Fibroblast of lung (primary cell): ENCODE data around the gene ERRFI1. TPM values are rescaled to one million over a fixed set of nuclear protein-coding genes. Genes with fewer than 3 reads are reported as not detected.

Experiments used
- DNase-seq, 2 donors: peaks; one replicate each; pipeline versions ENCODE4 v3.0.0 to v3.0.0-alpha.2; 2010; ENCODE audit warnings: low read depth in 2 of 2
- H2AFZ ChIP-seq: 2 replicates; pipeline ENCODE4 v1.5.1; 2012; ENCODE audit warnings: low read length, control low read depth, inconsistent platforms
- H3K27ac ChIP-seq: 2 replicates; pipeline ENCODE4 v1.5.1; 2011; ENCODE audit warnings: low read length, control low read depth; ENCODE audit not compliant: insufficient read depth
- H3K27me3 ChIP-seq: 2 replicates; pipeline ENCODE4 v1.5.1; 2011; ENCODE audit warnings: mild to moderate bottlenecking, low read length; ENCODE audit not compliant: control insufficient read depth, insufficient read depth
- H3K36me3 ChIP-seq: 2 replicates; pipeline ENCODE4 v1.5.1; 2011; ENCODE audit warnings: low read length; ENCODE audit not compliant: control insufficient read depth, insufficient read depth
- H3K4me1 ChIP-seq: 2 replicates; pipeline ENCODE4 v1.5.1; 2011; ENCODE audit warnings: low read length; ENCODE audit not compliant: control insufficient read depth, insufficient read depth; ENCODE audit errors: extremely low read depth
- H3K4me2 ChIP-seq: 2 replicates; pipeline ENCODE4 v1.5.1; 2011; ENCODE audit warnings: low read length, control low read depth; ENCODE audit not compliant: insufficient read depth; ENCODE audit errors: extremely low read depth
- H3K4me3 ChIP-seq, 4 experiments: fragments of 200-600 bp in 1 of 4; sonication (generic) in 1 of 4; replicated peaks in 1 of 4; 2 replicates each; pipeline ENCODE4 v1.5.1; 2011 to 2016; ENCODE audit warnings: low read length in 4 of 4, low read depth in 3 of 4, mild to moderate bottlenecking in 3 of 4, control low read depth in 2 of 4, inconsistent platforms in 1 of 4, mixed read lengths in 1 of 4; ENCODE audit not compliant: insufficient read depth in 1 of 4; ENCODE audit errors: control extremely low read depth in 1 of 4
- H3K79me2 ChIP-seq: 2 replicates; pipeline ENCODE4 v1.5.1; 2012; ENCODE audit warnings: mild to moderate bottlenecking, low read length, inconsistent platforms; ENCODE audit not compliant: control insufficient read depth, insufficient read depth
- H3K9ac ChIP-seq: 2 replicates; pipeline ENCODE4 v1.5.1; 2011; ENCODE audit warnings: mild to moderate bottlenecking, low read length, control low read depth; ENCODE audit not compliant: insufficient read depth
- H3K9me3 ChIP-seq: 2 replicates; pipeline ENCODE4 v1.5.1; 2012; ENCODE audit warnings: low read depth, low read length; ENCODE audit not compliant: control insufficient read depth, insufficient read depth
- H4K20me1 ChIP-seq: 2 replicates; pipeline ENCODE4 v1.5.1; 2011; ENCODE audit warnings: low read length; ENCODE audit not compliant: control insufficient read depth, insufficient read depth; ENCODE audit errors: extremely low read depth
- EZH2 ChIP-seq: IDR thresholded peaks from 2 replicates; pipeline ENCODE4 v1.5.1; 2012; ENCODE audit warnings: low read length, control low read depth, mild to moderate bottlenecking; ENCODE audit errors: missing control alignments
- polyA plus RNA-seq, 2 donors: library from polyadenylated mRNA; depleted of rRNA in 1 of 2; stranded (reverse) in 1 of 2; unstranded in 1 of 2; fragments of >200 nt; gene quantifications; 2 replicates each; pipeline ENCODE4 v1.2.1, GENCODE V29; 2011 to 2012; ENCODE audit warnings: missing spikeins in 1 of 2
- total RNA-seq: library from RNA; depleted of rRNA; stranded (reverse); fragments of >200 nt; gene quantifications from 2 replicates; pipeline ENCODE4 v1.2.1, GENCODE V29; 2014
- TF ChIP-seq, protein P1 (sequence below), 2 donors: IDR thresholded peaks in 1 of 2; conservative IDR thresholded peaks in 1 of 2; 1 replicate in 1 of 2; 2 replicates in 1 of 2; pipeline ENCODE4 v1.5.1; 2011 to 2012; ENCODE audit warnings: low read length in 2 of 2, control low read depth in 1 of 2, inconsistent platforms in 1 of 2, low read depth in 1 of 2, mild to moderate bottlenecking in 1 of 2

The ERRFI1 gene
- total and polyA plus RNA-seq, 2 donors (not counting 1 experiment from before 2014, with no cell fraction given): 46.2 to 105 TPM

DNA sequence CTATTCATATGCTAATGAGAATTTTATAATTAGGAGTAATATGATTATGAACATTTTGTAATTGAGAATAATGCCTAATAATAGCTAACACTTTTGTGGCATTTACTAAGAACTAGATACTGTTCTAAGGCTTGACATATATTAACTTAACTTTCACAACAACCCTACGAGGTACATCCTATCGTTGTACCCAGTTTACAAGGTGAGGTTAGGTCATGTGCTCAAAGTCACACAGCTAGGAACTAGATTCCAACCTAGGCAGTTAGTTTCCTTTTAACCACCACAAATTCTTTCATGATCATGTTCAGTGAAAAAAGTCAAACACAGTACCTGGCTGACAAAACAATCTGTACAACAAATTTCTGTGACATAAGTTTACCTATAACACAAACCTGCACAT is 13.0 kb upstream of the ERRFI1 start:
- Histone ChIP-seq H3K79me2 (no peaks in the 10 kb centered on the region), H4K20me1 (no peaks in the 10 kb centered on the region), H3K4me2 (no peak overlapping the region), H3K27me3 (no peaks in the 10 kb centered on the region), H3K9me3 (no peaks in the 10 kb centered on the region), H2AFZ (no peak overlapping the region), H3K9ac (no peak overlapping the region), H3K36me3 (no peaks in the 10 kb centered on the region), H3K27ac (no peak overlapping the region), H3K4me1 (peaks cover 6% of the 10 kb centered on the region), H3K4me3 (no peak overlapping the region)
- no peak for DNase-seq
- TF ChIP-seq, protein P1, sequence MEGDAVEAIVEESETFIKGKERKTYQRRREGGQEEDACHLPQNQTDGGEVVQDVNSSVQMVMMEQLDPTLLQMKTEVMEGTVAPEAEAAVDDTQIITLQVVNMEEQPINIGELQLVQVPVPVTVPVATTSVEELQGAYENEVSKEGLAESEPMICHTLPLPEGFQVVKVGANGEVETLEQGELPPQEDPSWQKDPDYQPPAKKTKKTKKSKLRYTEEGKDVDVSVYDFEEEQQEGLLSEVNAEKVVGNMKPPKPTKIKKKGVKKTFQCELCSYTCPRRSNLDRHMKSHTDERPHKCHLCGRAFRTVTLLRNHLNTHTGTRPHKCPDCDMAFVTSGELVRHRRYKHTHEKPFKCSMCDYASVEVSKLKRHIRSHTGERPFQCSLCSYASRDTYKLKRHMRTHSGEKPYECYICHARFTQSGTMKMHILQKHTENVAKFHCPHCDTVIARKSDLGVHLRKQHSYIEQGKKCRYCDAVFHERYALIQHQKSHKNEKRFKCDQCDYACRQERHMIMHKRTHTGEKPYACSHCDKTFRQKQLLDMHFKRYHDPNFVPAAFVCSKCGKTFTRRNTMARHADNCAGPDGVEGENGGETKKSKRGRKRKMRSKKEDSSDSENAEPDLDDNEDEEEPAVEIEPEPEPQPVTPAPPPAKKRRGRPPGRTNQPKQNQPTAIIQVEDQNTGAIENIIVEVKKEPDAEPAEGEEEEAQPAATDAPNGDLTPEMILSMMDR (conservative IDR thresholded peaks at IDR 0.05 in 1 of 2, IDR thresholded peaks at IDR 0.05 in 1 of 2; ENCODE audit: low read depth in 1 of 2, low read length in 2 of 2): no peak
- TF ChIP-seq EZH2: no peak

DNA sequence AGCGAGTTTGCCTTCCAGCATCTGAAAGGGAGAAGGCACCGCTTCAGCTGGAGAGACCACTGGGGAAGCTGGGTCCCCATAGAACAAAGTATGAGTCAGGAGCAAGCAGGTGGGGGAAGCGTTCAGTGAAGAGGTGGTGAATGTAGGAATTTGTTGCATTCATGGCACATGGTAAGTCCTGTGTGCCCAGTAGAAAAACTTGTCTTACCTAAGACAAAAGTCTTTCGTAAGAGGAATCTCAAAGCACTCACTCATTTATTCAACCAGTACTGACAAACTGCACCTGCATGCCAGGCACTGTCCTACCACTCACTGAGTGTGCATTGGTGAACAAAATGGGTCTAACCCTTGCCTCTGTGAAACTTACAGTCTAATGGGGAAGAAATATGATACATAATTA is 9.2 kb upstream of the ERRFI1 start:
- no peak overlapping the region for H2AFZ ChIP-seq
- H3K9me3 ChIP-seq: no peaks in the 10 kb centered on the region
- H3K9ac ChIP-seq: no peak overlapping the region
- H3K27me3 ChIP-seq: no peaks in the 10 kb centered on the region
- no peak overlapping the region for H3K27ac ChIP-seq
- no peaks in the 10 kb centered on the region for H3K79me2 ChIP-seq
- no peak overlapping the region for H3K4me3 ChIP-seq
- DNase-seq: peak in 1 of 2 donors; percentile 32
- H3K36me3 ChIP-seq: no peaks in the 10 kb centered on the region
- no peak overlapping the region for H3K4me2 ChIP-seq
- H4K20me1 ChIP-seq: no peaks in the 10 kb centered on the region
- no peaks in the 10 kb centered on the region for H3K4me1 ChIP-seq
- TF ChIP-seq, protein P1 (conservative IDR thresholded peaks at IDR 0.05 in 1 of 2, IDR thresholded peaks at IDR 0.05 in 1 of 2; ENCODE audit: low read depth in 1 of 2, low read length in 2 of 2): no peak
- no peak for TF ChIP-seq EZH2

DNA sequence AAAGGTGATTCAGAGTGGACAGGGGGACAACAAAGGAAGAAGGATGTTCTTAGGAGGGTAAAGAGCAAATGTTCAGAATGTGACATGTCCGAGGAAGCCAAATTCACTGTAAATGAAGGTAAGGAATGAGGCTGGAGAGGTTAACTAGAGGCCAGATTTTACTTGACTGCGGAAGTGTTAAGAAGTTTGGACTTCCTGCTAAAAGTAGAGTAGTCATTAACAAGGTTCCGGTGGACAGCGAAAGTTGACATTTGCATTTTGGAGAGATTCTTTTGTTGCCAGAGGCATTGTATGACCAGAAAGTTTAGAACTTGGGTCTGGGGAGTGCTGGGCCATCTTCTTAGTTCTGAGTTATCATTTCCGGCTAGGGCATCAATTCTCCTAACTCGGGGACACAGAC is 7.2 kb upstream of the ERRFI1 start:
- no peak overlapping the region for H3K4me2 ChIP-seq
- no peaks in the 10 kb centered on the region for H3K9me3 ChIP-seq
- TF ChIP-seq, protein P1 (conservative IDR thresholded peaks at IDR 0.05 in 1 of 2, IDR thresholded peaks at IDR 0.05 in 1 of 2; ENCODE audit: low read depth in 1 of 2, low read length in 2 of 2): no peak
- no peak for TF ChIP-seq EZH2
- no peak overlapping the region for H2AFZ ChIP-seq
- no peak overlapping the region for H3K27ac ChIP-seq
- no peak for DNase-seq
- peaks cover 3% of the 10 kb centered on the region for H3K4me1 ChIP-seq
- no peak overlapping the region for H3K4me3 ChIP-seq
- no peaks in the 10 kb centered on the region for H3K36me3 ChIP-seq
- H4K20me1 ChIP-seq: no peaks in the 10 kb centered on the region
- no peak overlapping the region for H3K9ac ChIP-seq
- H3K79me2 ChIP-seq: no peaks in the 10 kb centered on the region
- H3K27me3 ChIP-seq: no peaks in the 10 kb centered on the region
